ENCODE measurements around the gene TSPAN4.
A peak's percentile ranks its signal among the peaks of the same experiment; 100 is the strongest.

TSPAN4 gene, protein sequence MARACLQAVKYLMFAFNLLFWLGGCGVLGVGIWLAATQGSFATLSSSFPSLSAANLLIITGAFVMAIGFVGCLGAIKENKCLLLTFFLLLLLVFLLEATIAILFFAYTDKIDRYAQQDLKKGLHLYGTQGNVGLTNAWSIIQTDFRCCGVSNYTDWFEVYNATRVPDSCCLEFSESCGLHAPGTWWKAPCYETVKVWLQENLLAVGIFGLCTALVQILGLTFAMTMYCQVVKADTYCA

DNA sequence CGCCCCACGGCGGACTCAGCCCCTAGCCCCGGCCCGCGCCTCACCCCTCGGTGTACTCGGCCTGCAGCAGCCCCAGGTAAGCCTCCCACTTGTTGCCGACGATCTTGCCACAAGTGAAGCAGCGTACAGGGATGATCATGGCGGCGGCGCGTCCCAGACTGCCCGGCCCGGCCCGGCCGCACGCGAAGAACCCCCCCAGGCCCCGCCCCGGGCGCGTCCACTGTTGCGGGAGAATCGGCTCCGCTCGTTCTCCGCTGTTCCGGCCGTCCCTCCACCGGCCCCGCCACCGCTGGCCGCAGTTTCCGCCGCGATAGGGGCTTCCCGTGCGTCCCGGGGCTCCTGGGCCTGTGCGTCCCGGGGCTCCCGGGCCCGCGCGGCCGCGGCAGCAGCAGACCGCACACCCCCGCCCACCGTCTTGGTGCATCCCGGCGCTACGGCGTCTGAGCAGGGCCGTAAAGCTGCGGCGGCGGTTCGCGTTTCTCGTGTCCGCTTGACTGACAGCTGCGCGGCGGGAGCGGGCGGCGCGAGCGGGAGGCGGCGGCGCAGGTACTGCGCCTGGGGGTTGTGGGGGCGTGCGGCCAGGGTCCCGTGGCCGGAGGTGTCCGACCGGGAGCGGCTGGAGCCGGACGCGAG lies at the start of gene TSPAN4, which contains the start of gene POLR2L:
TSPAN4 (plus strand) TSS at position 483 of the 633 bp plus-strand sequence. CDS start 7,453 bp downstream, outside the sequence.
POLR2L (minus strand) TSS at position 160 of the 633 bp plus-strand sequence; CDS start at position 139, 21 bp downstream.
- DNase-seq (ENCODE audit: low read depth in 3 of 3), result peak; percentile 75 to 87 (median 77)

DNA sequence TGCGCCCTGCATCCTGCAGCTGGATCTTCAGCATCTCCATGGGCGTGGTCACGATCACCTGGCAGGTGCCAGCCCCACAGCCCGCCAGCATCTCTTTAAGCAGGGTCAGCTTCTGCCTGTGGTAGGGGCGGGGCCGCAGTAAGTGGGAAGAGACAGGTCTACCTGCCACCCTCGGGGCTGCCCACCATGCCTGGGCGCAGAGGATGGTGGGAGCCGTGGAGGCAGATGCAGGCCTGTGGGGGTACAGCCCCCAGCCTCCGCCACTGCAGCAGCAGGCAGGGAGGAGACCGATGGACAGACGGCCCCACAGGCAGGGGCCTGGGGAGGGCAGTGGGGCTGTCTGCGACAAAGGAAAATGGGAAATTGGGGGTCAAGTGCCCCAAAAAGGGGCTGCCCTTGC lies 49.8 kb upstream of the TSPAN4 start:
- no peak for DNase-seq (ENCODE audit: low read depth in 3 of 3)

DNA sequence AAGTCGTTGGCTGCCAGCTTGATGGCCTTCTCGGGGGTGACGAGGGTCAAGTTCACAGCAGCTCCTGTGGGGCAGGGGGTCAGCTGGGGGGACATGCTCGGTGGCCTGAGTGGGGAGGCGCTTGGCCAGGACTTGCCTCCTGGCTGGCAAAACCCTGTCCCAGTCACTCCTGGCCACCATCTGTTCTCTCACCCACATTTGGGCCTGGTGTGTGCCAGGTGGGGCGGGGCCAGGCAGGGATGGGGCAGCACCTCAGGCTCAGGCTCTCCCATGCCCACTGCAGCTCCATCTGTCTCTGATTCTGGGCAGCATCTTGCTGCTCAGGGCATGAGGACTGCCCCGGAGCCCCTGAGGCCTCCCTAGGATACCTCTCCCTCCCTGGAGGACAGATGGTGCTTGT lies 49.1 kb upstream of the TSPAN4 start:
- no peak for DNase-seq (ENCODE audit: low read depth in 3 of 3)

DNA sequence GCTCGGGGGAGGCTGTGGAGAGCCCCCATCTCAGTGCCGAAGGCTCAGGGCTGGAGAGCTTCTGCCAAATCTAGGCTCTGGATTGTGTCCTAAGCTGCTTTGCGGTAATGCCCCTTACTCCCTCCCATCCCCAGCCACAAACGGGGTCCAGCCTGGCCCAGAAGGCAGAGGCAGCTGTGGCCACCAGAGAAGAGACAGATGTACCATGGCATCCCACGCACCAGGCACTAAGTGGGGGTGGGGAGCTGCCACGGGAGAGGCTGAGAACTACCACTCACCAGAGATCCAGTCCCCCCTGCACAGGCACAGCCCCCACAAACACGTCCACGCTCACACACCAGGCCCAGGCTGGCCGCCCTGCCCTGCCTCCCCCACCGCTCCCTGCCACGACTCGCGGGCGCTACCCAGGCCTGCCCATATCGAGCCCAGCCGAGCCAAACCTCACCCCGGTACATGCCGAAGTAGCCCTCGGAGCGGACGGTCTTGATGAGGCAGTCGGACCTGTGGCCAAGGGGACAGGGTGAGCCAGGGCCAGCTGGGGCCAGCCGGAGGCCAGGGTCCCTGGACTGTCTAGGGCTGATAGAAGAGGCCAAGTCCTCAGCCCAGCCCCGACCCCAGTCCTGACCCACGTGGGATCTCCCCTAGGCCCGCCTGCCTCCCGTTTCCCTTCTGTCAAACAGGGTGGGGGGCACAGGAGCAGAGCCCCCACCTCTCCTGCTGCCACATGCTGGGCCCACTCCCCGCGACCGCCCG lies 48.5 kb upstream of the TSPAN4 start:
- no peak for DNase-seq (ENCODE audit: low read depth in 3 of 3)

DNA sequence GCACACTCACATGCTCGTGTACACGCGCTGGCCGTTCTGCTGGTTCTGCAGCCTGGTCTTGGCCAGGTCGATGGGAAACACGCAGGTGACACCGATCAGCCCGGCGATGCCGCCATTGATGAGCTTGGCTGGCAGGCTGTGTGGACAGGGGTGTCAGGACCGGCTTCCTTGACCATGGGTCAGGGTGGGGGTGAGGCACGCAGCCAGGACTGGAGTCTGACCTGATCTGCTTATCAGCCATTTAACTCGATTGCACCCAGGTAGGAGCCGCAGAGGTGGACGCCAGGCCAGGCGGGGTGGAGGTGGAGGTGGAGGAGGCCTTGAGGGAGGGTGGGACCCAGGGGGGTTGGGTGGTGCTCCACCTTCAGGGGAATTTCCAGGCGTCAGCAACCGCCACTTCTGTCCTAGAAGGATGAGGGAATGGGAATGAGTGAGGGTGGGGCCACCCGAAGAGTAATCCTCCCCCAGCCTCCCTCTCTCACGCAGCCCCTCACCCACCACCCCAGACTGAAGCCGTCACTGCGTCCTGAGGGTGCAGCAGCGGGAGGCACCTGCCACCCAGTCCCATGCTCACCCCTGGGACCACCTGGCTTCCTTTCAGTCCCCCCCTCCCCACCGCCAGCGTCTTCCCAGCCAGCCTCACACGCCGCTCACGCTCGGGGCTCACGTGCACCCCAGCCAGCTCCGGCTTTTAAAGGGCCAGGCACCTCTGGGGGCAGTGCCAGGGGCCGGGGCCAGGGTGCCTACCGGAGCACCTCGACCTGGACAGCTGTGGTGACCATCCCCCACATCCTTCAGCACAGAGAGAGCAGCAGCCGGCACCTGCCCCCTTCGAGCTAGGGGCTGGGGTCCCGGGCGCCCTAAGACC lies 47.7 kb upstream of the TSPAN4 start:
- DNase-seq (ENCODE audit: low read depth in 3 of 3), result no peak

DNA sequence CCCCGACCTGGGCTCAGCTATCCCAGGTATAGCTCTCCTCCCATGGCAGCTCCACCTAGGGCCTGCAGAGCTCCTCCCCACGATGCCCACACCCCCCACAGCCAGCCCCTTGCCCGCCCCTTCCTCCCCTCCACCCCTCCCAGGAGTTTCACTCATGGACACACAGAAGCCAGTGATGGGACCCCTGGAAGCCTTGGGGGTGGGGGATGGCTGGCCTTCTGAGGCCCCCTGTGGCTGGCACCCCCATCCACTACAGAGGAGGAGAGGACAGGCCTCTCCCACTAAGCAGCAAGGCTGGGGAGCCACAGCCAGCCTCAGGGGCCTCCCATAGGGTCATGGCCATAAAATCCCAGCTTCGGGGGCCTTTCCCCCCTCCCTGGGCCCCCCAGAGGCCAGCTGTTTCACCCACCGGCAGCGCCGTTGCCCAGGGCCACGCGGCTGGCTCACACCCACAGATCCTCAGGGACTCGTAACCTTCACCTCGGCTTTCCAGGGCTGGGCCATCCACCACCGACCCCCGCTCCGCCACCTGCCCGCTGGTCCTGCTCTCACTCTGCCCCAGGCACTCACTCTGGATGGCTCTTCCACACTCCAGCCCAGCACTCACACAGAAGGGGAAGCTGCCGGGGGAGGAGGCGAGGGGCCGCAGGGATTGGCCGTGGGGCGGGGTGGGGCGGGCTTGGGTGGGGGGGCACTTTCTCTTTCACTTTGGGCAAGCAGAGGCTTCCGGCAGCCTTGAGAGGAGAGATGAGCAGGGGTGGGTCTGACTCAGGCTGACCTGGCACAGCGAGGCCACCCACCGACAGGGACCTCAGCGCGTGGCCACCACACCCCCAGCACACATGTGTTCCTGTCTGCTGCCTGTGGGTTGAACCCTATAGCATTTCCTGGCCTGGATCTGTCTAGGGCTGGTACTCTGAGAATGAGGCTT lies 46.8 kb upstream of the TSPAN4 start:
- peak; percentile 69 to 88 (median 76) for DNase-seq (ENCODE audit: low read depth in 3 of 3)

DNA sequence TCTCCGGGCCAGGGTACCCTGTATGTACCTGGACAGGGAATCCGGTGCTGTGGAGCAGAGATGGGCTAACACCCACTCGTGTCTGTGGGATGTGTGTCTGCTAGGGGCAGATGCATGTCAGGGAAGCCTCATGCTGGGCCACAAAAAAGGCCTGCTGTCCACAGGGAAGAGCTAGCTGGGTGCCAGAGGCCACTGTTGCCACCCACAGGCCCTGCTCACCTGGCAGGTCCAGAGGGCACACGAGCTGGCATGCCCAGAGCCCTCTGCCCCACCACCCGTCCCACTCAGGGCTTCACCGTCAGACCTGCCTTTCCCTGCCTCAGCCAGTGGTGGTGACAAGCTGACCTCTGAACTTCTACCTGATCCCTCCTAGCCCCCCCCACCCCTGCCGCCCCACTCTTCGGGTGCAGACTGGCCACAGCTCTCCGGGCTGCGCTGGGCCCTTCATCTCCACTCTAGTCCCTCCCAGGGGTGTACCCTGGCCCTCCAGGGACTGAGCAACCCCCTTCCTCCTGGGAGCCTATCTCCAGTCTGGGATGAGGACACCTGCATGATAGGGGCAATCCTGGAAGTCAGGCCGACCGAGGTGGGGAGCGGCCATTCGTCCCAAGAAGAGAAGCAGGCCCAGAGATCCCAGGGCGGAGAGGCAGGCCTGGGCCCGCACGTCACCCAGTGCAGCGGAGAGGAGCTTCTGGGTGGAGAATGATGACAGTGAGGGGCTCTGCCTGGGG lies 45.9 kb upstream of the TSPAN4 start:
- DNase-seq (ENCODE audit: low read depth in 3 of 3), result no peak

DNA sequence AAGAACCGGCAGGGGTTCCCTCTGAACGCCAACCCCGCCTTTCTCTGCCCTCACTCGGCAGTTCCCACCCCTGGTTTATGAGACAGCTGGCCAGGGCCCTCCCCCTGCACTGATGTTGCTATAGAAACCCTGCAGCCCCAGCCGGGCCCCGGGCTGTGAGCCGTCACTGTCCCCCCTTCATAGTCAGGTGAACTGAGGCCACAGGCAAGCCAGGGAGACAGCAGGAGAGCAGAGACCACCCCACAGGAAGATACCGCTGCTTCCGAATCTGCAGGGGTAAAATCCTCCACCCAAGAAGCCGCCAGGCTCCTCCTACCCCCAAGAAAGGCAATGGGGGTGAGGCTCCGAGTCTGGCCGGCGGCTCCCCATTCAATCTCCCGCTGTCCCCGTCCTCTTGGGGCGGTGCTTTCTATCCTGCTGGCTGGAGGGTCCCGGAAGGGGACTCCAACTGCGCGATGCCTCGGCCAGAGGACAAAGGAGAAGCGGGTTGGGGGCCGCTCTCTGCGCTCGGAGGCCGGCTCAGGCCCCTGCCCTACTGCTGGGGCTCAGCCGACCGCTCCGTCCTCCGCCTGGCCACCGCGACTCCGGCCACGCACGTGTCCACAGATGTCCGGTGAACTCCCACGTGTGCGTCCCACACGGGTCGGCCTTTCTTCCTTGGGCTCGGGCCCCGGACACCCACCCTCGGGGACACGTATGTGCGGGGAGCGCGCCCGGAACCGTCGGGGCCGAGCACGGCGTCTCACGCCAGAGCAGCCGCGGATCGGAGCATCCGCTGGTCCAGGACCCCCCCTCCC lies 45.2 kb upstream of the TSPAN4 start:
- peak; percentile 55 to 81 (median 55) for DNase-seq (ENCODE audit: low read depth in 3 of 3)

DNA sequence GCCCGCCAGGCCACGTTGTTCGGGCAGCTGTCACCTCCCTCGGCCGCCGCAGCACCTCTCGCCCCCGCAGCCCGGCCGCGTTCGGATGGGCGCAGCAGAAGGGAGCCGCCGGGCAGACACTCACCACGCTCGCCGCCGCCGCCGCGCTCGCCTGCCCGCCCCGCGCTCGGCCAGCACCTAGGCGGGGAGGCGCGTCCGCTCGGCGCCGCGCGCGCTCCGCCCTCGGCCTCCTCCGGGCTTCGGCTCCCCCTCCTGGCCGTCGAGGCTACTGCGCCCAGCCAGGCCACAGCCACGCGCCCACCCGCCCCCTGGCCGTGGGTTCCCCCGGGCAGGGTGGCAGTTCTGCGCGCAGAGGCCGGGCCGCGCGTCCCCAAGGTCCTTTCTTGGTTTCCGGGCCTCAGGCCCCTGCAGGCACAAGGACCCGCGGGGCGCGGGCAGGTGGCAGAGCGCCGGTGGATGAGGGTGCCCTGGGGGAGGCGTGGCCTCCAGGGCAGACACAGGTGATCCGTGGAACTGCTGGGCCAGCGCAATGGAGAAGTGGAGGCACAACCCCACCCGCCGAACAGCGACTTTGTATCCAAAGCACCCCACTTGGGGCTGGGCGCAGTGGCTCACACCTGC lies 44.4 kb upstream of the TSPAN4 start, which contains the start of gene SLC25A22:
SLC25A22 (minus strand) TSS at position 189 of the 621 bp plus-strand sequence. CDS start 3,275 bp downstream, outside the sequence.
- DNase-seq (ENCODE audit: low read depth in 3 of 3), result peak; percentile 66 to 83 (median 69)

DNA sequence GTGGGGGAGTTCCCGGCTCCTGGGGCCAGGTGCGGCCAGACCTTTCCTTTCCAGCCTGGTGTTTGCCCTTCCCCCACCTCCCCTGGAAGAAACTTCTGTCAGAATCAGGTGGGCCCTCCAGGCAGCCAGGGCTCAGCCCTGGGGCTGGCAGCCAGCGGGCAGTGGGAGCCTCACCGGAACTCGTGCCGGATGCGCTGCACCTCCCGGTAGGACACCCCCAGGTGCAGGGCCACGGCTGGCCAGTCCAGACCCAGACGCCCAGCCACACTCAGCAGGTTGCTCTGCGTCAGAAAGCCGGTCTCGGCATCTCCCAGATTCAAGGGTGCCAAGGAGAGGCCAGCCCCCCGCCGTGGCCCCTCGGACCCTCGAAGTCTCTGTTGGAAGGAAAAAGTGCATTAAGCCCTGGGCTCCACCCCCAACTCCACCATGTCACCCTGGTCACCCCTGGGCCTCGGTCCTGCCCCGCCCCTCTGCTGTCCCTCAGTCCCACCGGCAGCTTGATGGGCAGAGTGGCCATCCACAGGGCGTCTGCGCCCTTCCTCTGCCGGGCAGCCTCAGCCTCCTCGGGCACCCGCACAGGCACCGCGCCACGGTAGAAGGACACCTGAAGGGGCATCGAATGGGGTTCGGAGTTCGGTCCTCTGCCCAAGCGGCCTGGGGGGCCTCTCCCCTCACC lies 42.9 kb upstream of the TSPAN4 start:
- no peak for DNase-seq (ENCODE audit: low read depth in 3 of 3)

DNA sequence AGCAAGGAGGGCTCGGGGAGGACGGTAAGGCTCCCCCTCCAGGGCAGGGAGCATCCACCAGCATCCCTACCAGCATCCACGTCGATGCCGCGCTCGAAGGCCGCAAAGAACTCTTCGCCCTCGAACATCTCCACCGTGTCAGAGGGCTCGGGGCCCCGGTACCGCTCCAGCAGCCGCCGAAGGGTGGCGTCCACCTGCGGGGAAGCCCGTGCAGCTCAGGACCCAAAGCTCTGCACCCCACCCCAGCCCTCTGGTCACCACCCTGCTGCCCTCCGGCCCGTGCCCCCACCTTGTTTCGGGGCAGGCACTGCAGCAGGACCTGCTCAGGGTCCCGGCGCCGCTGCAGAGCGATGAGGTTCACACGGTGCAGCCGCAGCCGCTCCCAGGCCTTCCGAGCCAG lies 42.2 kb upstream of the TSPAN4 start:
- DNase-seq (ENCODE audit: low read depth in 3 of 3), result no peak

DNA sequence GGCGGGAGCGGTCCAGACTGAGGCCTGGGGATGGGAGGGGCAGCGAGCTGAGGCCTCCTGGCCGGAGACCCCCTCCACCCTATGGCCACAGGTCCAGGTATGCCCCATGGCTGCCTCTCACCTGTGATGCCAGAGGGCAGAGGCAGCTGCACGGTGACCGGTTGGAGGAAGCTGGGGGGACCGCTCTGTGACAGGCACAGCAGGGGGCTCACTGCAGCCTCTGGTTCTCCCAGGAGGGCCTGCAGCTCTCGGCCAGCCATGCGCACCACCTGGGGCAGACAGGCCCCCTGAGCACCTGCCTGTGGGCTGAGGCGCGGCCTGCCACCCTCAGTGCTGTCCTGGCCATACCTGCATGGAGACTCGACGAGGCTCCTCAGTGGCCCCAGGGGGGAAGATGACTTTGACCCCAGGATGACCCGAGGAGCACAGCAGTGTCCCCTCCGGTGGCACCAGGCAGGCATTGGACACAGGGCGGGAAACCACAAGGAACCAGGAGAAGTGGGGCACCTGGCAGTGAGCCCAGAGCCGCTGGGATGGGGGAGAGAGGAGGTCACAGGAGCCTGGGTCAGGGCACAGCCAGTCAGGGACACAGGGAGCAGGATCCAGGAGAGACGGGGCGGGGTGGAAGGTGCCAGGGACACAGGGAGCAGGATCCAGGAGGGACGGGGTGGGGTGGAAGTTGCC lies 41.4 kb upstream of the TSPAN4 start:
- DNase-seq (ENCODE audit: low read depth in 3 of 3), result no peak

DNA sequence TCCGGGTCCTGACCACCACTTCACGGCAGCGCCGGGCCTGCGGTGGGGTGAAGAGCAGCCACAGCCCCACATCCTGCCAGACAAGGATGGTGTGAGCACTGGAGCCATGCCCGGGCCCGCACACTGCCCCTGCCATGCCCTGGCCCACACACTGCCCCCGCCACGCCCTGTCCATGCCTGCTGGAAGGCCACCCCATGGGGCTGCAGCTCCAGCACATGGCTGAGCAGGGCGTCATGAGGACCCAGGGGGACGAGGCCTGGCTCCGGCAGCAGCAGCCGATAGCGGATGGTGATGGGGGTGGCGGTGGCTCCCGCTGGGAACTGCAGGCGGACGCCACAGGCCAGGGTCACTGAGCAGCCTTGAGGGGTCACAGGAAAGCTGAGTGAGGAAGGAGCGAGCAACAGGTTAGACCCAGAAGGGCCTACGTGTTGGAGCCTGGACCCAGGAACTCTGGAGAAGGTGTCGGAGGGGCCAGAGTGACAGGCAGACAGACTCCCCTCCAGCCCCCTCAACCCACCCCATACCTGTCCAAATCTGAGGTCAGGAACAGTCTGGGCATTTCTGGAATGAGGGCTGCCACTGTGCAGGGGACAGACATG lies 40.5 kb upstream of the TSPAN4 start:
- no peak for DNase-seq (ENCODE audit: low read depth in 3 of 3)

DNA sequence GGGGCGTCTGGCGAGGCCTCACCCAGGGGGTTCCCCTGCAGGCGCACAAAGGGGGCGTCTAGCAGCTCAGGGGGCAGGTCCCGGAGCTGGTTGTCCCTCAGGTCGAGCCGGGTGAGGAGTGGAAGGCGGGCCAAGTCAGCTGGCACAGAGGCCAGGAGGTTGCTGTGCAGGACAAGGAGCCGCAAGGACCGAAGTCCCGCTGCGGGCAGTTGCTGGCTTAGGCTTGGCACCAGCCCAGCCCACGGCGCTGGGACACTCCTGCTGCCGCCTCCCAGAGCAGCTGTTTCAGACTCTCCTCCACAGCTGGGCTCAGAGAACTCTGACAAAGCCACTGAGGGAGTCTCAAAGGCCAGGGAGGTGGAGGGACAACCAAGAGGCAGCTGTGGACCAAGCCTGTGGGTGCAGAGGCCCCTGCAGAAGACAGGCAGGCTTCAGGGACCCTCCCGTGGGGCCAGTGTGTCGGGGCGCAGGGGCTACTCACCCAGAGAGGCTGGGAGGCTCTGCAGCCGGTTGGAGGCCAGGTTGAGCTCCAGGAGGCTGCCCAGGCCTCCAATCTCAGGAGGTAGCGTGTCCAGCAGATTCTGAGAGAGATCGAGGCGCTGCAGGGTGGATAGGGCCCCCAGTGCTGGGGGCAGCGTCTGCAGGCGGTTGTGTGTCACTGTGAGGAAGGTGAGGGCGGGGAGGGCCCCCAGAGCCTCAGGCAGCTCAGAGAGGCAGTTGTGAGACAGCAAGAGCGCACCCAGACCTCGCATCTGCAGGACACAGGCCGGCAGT lies 39.8 kb upstream of the TSPAN4 start:
- no peak for DNase-seq (ENCODE audit: low read depth in 3 of 3)

DNA sequence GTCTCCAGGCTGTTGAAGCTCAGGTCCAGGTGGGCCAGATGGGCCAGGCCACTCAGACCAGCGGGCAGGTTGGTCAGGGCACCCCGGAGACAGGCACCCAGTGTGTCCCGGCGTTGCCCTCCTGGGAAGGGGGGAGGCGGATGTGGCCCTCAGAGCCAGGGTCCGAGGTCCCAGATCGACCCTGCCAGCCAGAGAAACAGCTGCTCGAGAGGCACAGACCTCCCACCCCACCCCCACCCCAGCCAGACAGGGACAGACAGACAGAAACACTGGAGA lies 39.2 kb upstream of the TSPAN4 start:
- no peak for DNase-seq (ENCODE audit: low read depth in 3 of 3)

Measured in stimulated activated CD4-positive, alpha-beta T cell treated with anti-CD3 and anti-CD28 coated beads, TNF-alpha, amount 100 ng/mL, for 24 hours (primary cell).